Measurements from ENCODE around the gene PODXL. TPM values are rescaled to one million over a fixed set of nuclear protein-coding genes. Genes with fewer than 3 reads are reported as not detected.

Gene PODXL
- total RNA-seq, 1 experiment from 2014 or later = 37.5 TPM

- intact Hi-C loops (cut with micrococcal nuclease) = no loop called here
- Histone ChIP-seq H3K4me1 (ENCODE audit: control insufficient read depth in 1 of 2, insufficient read depth in 2 of 2, low read length in 2 of 2) (no peaks in the 10 kb centered on the region), H4K20me1 (ENCODE audit: insufficient read depth) (no peaks in the 10 kb centered on the region), H3K27ac (ENCODE audit: low read depth, low read length) (no peak overlapping the region), H3K79me2 (ENCODE audit: insufficient read depth, low read length) (no peaks in the 10 kb centered on the region), H3K9me2 (ENCODE audit: insufficient read depth) (no peaks in the 10 kb centered on the region), H3K36me3 (ENCODE audit: control insufficient read depth in 1 of 2, insufficient read depth in 2 of 2, low read length in 2 of 2) (peaks cover 3% of the 10 kb centered on the region in 2 experiments; a peak in 2 of 4 replicates), H2AFZ (ENCODE audit: low read depth, low read length, poor library complexity, severe bottlenecking) (no peak overlapping the region), H3K4me2 (ENCODE audit: low read length) (no peak overlapping the region), H3K9me3 (ENCODE audit: control insufficient read depth in 1 of 2, insufficient read depth in 1 of 2, low read depth in 1 of 2, low read length in 2 of 2) (no peaks in the 10 kb centered on the region), H3K27me3 (ENCODE audit: insufficient read depth, low read length) (no peaks in the 10 kb centered on the region), H3K4me3 (replicated peaks in 1 of 2; ENCODE audit: low read depth in 1 of 2, low read length in 2 of 2) (no peak overlapping the region), H3K9ac (ENCODE audit: low read length) (no peak overlapping the region)
- TF ChIP-seq ZFX (IDR thresholded peaks at IDR 0.05) (no peak), SRF (IDR thresholded peaks at IDR 0.05; ENCODE audit: low read depth) (no peak), POLR2A (IDR thresholded peaks at IDR 0.05; ENCODE audit: borderline replicate concordance, extremely low read depth, insufficient read depth, insufficient read length) (no peak), ZNF274 (IDR thresholded peaks at IDR 0.05; ENCODE audit: low read depth, low read length) (no peak), EGR1 (IDR thresholded peaks at IDR 0.05; ENCODE audit: low read depth) (no peak), MAX (IDR thresholded peaks at IDR 0.05) (no peak), ATF3 (IDR thresholded peaks at IDR 0.05) (no peak), FOSL1 (IDR thresholded peaks at IDR 0.05; ENCODE audit: low read depth) (no peak), CEBPB (IDR thresholded peaks at IDR 0.05; ENCODE audit: low read depth) (no peak), EZH2 (IDR thresholded peaks at IDR 0.05) (no peak), RAD21 (IDR thresholded peaks at IDR 0.05; ENCODE audit: low read depth) (no peak), EZH2phosphoT487 (IDR thresholded peaks at IDR 0.05; ENCODE audit: borderline replicate concordance) (no peak), SIN3A (IDR thresholded peaks at IDR 0.05; ENCODE audit: low read depth) (no peak), ELF1 (IDR thresholded peaks at IDR 0.05; ENCODE audit: borderline replicate concordance, low read depth) (no peak), POLR2AphosphoS5 (IDR thresholded peaks at IDR 0.05; ENCODE audit: low read depth, low read length) (no peak), JUND (IDR thresholded peaks at IDR 0.05) (no peak), YY1 (IDR thresholded peaks at IDR 0.05; ENCODE audit: extremely low read depth, insufficient replicate concordance, low read depth, low read length) (no peak), CBX3 (IDR thresholded peaks at IDR 0.05; ENCODE audit: low read depth) (no peak)
- TF ChIP-seq, protein P1, sequence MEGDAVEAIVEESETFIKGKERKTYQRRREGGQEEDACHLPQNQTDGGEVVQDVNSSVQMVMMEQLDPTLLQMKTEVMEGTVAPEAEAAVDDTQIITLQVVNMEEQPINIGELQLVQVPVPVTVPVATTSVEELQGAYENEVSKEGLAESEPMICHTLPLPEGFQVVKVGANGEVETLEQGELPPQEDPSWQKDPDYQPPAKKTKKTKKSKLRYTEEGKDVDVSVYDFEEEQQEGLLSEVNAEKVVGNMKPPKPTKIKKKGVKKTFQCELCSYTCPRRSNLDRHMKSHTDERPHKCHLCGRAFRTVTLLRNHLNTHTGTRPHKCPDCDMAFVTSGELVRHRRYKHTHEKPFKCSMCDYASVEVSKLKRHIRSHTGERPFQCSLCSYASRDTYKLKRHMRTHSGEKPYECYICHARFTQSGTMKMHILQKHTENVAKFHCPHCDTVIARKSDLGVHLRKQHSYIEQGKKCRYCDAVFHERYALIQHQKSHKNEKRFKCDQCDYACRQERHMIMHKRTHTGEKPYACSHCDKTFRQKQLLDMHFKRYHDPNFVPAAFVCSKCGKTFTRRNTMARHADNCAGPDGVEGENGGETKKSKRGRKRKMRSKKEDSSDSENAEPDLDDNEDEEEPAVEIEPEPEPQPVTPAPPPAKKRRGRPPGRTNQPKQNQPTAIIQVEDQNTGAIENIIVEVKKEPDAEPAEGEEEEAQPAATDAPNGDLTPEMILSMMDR (IDR thresholded peaks at IDR 0.05 in 2 of 3, conservative IDR thresholded peaks at IDR 0.05 in 1 of 3; ENCODE audit: borderline replicate concordance in 1 of 3, insufficient read depth in 1 of 3, low read depth in 2 of 3, low read length in 2 of 3) = no peak
- RAD21 ChIA-PET (ENCODE audit: low non-redundant PET in 1 of 2, low total read pairs in 2 of 2, uncharacterized antibody in 2 of 2, unreplicated experiment in 2 of 2) = no interaction called here
- POLR2A ChIA-PET = no interaction called here
- DNase-seq (ENCODE audit: low read depth, low spot score) = no peak
- no TSS peak for BruUV-seq (replicated peaks)
- no peak for ATAC-seq
- CTCF ChIA-PET = interaction anchor here (0.8 kb wide), 1 partner anchor 11 kb away, joined by 3 read pairs; no protein-coding TSS in a partner anchor
These were observed 56.1 kb downstream of the PODXL start for GRCh38 chr7:131500357-131500756.

Data from HCT116 (cell line).